Endometrium (tissue), 2 donors: Measurements from ENCODE around the gene MAN1B1.
A peak's percentile ranks its signal among the peaks of the same experiment; 100 is the strongest.

Source experiments
- FAIRE-seq: peaks from 2 replicates; lab custom pipeline; 2012; peaks lifted over from hg19 to GRCh38; lab: Jason Lieb, UNC
- donor health status: control.
- donor health status: control.

MAN1B1 gene

GRCh38 chr9:137086531-137087408, at the start of gene MAN1B1:
TSS of gene MAN1B1 (plus strand) at chr9:137086985. CDS start at chr9:137087000, 15 bp downstream.
- FAIRE-seq = peak; percentile 88

- no peak for FAIRE-seq
These were observed 49.8 kb upstream of the MAN1B1 start for GRCh38 chr9:137037035-137037434.

DNA sequence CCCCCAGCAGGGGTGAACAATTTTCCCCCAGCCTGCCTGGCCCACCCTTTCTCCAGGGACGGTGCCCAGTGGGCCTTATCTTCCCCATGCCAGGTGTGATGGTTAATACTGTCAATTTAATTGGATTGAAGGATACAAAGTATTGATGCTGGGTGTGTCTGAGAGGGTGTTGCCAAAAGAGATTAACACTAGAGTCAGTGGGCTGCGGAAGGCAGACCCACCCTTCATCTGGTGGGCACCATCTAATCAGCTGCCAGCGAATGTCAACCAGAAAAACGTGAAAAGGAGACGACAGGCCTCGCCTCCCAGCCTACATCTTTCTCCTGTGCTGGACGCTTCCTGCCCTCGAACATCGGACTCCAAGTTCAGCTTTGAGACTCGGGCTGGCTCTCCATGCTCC, 49.3 kb upstream of the MAN1B1 start:
- FAIRE-seq = no peak

DNA sequence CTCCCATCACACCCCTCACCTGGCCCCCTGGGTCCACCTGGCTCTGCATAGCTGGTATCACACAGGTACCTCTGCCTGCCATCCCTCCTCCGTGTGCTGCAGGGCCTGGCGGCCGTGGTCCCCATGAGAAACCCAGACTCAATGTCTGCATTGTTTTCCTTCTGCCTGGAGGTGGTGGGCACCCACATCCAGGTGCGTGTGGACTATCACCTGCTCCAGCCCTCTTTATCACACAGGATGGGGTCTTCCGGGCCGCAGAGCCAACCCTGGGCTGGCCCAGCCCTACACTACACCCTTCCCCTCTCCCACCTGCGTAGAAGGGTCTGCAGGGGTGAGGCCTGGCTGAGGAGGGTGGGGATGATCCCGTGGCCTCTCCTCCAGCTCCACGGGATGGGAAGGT, 47.9 kb upstream of the MAN1B1 start:
- no peak for FAIRE-seq

DNA sequence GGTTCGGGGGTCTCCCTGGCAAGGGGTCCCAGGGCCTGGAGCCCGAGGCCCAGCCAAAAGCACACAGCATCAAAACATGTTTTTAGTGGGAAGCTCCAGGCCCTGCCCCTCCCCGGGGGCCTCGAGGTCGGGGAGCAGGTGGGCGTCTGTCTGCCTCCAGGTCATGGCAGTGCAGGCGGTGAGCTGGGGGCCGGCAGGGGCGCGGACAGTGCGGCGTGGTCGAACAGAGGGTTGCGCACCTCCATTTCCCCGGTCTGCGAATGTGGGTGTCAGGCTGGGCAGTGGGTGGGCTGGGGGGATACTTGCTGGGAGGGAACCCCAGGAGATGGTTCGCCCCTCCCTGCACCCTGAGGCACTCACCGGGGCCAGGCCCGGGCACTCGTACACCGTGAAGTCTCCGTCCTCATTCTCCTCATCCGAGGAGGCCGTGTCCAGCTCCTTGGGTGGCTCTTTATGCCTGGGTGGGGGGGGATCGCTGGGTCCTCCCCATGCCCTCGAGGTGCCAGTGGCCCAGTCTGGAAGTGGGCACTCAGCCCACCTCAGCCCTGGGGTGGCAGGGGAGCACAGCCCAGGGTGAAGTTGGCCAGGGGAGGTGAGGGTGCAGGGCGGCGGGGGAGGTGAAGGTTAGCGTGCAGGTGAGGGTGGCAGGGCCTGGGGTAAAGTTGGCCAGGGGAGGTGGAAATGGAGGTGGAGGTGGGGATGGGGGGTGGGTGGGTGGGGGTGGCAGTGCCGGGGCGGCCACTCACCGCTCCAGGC, 47.0 kb upstream of the MAN1B1 start:
- FAIRE-seq = no peak

DNA sequence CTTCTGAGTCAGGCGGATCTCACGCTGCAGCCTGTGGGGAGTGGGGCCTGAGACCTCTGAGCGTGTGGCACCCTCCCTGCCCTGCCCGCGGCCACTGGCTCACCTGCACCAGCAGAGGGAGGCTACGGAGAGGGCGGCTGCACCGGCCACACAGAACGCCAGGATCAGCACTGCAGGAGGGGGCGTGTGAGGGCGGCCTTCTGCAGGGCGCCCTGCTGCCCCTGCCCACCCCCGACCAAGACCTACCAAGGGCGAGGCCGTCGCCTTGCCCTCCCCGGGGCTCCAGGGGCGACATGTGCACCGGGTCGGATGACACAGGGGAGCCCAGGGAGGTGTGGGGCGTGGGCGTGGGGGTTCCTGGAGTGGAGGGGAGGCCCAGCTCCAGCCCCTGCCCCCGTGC, 46.2 kb upstream of the MAN1B1 start:
- no peak for FAIRE-seq

- no peak for FAIRE-seq
These were observed 45.7 kb upstream of the MAN1B1 start for GRCh38 chr9:137041124-137041523.

- FAIRE-seq = no peak
These were observed 43.7 kb upstream of the MAN1B1 start for GRCh38 chr9:137042751-137043727.

DNA sequence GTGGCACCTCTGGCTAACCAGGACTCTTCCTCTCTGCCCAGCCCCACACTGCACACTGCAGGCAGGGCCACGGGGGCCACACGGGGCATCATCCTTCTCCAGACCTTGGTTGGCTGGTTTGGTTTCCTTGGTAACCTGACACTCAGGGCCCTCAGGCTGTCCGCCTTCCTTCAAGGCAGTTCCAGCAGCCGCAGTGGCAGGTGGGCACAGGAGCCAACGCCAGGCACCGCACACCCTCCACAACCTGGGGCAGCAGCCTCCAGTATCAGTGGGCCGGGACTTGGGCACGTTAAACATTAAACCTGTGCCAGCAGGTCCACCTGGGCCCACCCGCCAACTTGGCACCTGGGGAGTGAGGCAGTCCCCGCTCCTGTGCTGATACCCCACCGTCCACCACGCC, 42.7 kb upstream of the MAN1B1 start:
- FAIRE-seq = no peak

DNA sequence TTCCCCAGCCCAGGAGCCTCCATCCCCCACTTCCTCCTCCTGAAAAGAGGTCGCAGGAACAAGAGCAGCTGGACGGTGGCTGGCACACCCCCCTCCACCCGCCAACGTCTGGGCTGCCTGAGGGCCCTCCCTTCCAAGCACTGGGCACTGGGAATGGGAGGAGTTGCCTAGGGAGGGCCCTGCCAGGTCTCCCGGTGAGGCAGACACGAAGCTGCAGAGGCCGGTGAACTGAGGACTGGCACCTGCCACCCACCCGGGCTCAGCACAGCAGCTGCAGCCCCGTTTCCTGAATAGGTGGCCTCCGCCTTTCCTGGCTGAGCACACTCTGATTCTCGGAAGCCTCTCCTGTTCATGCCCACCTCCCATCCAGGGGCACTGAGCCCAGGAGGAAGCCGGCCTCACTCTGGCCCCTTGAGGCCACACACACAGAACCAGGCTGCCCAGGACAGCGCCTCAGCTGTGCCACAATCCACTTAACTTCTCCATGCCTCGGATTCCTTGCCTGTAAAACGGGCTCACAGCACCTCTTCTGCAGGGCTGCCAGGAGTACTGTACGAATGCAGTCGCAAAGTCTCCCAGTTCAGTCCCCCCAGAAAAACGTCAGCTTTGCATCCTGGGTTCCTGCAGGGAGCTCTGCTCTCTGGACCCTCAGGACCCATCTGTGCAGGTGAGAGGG, 42.1 kb upstream of the MAN1B1 start:
- FAIRE-seq = no peak

GRCh38 chr9:137045294-137046087, 41.3 kb upstream of the MAN1B1 start:
- FAIRE-seq = no peak

DNA sequence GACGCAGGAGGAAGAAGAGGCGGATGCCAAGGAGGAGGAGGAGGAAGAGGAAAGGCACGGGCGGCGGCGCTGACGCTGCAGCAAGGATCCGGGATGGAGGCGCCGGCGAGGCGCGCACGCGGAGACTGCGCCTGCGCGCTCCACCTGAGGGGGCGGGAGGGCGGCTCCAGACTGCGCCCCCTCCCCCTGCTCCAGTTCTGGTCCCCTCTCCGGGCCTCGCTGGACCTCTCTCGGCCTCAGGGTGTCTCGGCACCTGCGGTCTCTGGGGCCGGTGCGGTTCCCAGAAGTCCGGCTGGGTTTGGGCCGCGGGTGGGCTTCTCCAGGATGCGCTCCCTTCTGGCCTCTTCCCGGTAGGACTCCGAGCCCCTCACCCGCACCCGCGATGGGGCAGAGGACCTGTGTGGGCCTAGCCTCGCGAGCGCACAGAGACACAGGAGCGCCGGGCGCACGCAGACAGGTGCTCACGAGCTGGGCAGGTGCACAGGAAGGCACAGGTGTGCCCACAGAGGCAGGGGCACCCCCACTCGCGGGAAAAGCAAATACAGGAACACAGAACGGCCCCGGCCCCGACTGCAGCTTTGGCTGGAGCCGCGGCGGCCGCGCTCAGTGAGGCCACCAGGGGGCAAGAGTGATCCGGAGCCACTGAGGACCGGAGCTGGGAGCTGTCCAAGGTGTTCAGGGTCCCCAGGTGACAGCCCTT, 40.5 kb upstream of the MAN1B1 start, which contains the start of gene NPDC1:
NPDC1 (minus strand) TSS at position 90 of the 700 bp plus-strand sequence. CDS start 188 bp downstream, outside the sequence.
- no peak for FAIRE-seq

GRCh38 chr9:137048655-137049543, 37.9 kb upstream of the MAN1B1 start:
- no peak for FAIRE-seq

DNA sequence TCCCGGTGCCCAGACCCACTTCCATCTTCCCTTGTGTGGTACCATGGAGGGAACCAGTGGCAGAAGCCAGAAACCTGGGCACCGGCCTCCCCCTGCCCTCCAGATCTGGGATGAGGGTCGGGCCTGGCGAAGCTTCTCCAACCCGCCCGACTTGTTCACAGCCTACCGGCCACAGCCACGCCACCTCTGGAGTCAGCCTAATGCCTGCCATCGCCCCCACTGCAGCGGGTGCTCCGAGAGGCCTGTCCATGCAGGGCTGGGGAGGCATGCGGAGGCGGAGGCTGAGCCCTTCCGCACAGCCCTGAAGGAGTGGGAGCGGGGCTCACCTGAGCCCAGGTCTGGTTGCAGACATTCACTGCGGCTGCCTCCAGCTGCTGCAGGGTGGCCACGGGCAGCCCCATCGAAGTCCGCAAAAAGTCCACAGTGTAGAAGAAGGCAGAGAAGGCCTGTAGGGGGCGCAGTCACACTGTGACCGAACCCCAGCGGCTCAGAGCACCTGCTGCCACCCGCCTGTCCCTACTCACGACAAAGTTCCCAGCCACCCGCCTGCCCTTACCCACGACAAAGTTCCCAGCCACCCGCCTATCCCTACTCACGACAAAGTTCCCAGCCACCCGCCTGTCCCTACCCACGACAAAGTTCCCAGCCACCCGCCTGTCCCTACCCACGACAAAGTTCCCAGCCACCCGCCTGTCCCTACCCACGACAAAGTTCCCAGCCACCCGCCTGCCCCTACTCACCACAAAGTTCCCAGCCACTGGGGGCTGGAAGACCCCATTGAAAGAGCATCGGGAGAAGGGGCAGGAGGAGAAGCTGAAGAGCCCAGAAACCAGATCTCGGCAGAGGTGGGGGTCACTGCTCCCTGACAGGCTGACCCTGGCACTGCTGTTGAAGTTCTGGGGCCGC, 37.0 kb upstream of the MAN1B1 start:
- FAIRE-seq = peak; percentile 72

GRCh38 chr9:137050570-137050969, 36.2 kb upstream of the MAN1B1 start:
- no peak for FAIRE-seq

GRCh38 chr9:137051145-137051724, 35.5 kb upstream of the MAN1B1 start:
- FAIRE-seq = no peak

DNA sequence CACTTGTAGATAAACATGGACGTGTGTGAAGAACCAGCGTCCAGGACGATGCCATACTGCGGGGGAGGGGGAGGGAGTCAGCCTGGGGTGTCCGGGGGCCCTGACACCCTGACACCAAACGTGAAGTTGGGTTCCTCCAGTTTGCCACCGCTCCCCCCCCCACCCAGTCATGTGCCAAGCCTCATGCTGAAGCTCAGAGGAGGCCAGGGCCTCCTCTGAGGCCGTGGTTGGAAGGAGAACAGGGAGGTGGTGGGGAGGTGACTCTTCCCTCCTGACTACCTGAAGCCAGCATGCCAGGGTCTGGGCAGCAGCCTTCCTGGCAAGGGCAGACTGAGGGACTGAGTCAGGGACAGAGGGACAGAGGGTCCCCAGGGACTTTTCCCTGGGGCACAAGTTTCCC, 34.5 kb upstream of the MAN1B1 start:
- FAIRE-seq = no peak
